LNCaP clone FGC (cell line): Measurements from ENCODE around the gene CIART.
"Not testable (repeated sequence)": the region's sequence is repeated elsewhere in the genome, so short reads cannot be mapped to it uniquely, and the experiment has no call there.

Experiments used
- DNase-seq: peaks from one replicate; pipeline ENCODE4 v3.0.0-alpha.2; 2011; ENCODE audit warnings: low read depth
- H3K4me3 ChIP-seq: 2 replicates; pipeline ENCODE4 v1.5.1; 2011; ENCODE audit warnings: mild to moderate bottlenecking, low read depth, low read length, control low read depth
- TF ChIP-seq, protein P1 (sequence below): IDR thresholded peaks from 2 replicates; pipeline ENCODE4 v1.5.1; 2012; ENCODE audit warnings: mild to moderate bottlenecking; ENCODE audit not compliant: control insufficient read depth, insufficient read depth; ENCODE audit errors: extremely low read depth

The CIART gene

GRCh38 chr1:150235852-150236613 is 46.3 kb upstream of the CIART start, which contains the start of gene ANP32E:
Gene ANP32E (minus strand): TSS chr1:150236112. CDS start chr1:150235786, 326 bp downstream.
- TF ChIP-seq, protein P1, sequence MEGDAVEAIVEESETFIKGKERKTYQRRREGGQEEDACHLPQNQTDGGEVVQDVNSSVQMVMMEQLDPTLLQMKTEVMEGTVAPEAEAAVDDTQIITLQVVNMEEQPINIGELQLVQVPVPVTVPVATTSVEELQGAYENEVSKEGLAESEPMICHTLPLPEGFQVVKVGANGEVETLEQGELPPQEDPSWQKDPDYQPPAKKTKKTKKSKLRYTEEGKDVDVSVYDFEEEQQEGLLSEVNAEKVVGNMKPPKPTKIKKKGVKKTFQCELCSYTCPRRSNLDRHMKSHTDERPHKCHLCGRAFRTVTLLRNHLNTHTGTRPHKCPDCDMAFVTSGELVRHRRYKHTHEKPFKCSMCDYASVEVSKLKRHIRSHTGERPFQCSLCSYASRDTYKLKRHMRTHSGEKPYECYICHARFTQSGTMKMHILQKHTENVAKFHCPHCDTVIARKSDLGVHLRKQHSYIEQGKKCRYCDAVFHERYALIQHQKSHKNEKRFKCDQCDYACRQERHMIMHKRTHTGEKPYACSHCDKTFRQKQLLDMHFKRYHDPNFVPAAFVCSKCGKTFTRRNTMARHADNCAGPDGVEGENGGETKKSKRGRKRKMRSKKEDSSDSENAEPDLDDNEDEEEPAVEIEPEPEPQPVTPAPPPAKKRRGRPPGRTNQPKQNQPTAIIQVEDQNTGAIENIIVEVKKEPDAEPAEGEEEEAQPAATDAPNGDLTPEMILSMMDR = peak; percentile 42
- H3K4me3 ChIP-seq = peak within 1 kb of the TSS; percentile 77
- DNase-seq = peak; percentile 99

DNA sequence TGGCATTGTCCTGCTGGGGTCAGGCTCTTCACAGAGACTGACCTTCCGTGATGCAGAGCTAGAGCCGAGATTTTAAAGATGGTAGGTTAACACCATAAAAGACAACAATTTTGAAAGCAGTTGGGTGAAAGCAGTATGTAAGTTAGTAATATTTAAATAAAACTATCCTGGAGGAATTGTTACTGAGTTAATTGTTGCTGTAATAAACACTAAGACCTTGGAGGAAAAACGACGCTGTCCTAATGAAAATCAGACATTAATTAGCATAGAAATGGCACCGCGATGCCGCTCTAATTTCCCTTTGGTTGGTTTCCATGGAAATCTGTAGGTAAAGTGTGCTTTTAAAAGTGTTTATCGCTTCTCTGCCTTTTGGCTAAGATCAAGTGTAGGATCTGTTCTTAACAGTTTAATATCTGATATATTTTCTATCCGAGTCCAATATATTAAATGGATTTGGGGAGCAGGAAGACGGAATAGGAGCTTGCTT is 45.7 kb upstream of the CIART start:
- TF ChIP-seq, protein P1 = no peak
- H3K4me3 ChIP-seq = peak overlapping the region; percentile 77
- DNase-seq = no peak

DNA sequence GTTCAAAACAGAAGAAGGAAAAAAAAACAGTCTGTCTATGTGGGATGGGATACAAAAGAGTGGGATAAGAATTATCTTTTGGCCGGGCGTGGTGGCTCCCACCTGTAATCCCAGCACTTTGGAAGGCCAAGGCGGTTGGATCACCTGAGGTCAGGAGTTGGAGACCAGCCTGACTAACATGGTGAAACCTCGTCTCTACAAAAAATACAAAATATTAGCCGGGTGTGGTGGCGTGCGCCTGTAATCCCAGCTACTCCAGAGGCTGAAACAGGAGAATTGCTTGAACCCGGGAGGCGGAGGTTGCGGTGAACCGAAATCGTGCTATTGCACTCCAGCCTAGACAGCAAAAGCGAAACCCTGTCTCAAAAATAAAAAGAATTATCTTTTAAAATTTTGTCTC is 45.2 kb upstream of the CIART start:
- DNase-seq, H3K4me3 ChIP-seq: not testable (repeated sequence)

DNA sequence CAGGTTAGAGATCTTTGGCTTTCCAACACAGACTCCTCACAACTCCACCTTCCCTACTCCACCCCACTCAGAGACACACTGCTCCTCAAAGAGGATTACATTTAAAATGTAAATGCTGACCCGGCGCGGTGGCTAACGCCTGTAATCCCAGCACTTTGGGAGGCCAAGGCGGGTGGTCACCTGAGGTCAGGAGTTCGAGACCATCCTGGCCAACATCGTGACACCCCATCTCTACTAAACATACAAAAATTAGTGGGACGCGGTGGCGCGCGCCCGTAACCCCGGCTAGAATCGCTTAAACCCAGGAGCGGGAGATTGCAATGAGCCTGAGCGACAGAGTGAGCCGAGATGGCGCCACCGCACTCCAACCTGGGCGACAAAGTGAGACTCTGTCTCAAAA is 44.6 kb upstream of the CIART start:
- DNase-seq = no peak
- H3K4me3 ChIP-seq = no peak overlapping the region
- TF ChIP-seq, protein P1 = no peak

GRCh38 chr1:150243003-150243402 is 39.4 kb upstream of the CIART start:
- DNase-seq = no peak
- TF ChIP-seq, protein P1 = no peak
- H3K4me3 ChIP-seq = no peak overlapping the region

DNA sequence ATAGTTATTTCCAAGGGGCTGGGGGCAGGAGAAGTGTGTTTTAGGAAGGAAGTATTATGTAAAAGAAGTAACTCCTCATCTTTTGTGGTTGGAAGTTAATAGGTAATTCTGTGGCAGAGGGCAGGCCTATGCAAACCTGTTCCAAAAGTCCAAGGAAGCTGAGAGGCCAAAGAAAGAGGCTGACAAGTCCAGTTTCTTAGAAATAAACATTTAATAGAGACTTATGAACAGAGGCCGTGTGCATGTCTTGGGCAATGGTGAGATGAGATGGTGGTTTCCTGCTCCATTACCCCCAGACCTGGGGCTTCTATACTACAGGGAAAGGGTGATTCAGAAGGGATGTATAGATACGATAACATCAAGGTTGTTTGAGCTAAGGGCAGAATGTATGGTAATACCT is 32.4 kb upstream of the CIART start:
- TF ChIP-seq, protein P1 = no peak
- no peak for DNase-seq
- H3K4me3 ChIP-seq = no peak overlapping the region

DNA sequence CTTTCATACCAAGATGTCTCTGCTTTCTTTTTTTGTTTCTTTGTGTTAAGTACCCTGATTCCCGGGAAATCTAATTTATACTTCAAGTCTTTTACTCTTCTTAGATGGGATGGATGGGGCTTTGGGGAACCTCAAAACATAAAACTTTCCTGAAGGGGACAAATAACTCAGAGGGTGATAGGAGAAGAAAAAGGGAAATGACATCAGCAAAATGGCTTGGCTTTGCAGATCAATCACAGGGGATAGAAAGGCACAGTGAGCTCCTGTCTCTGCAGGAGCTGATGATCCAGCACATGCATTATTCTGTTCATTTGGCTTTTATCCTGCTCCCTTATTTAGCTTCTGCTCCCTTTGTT is 26.2 kb upstream of the CIART start:
- DNase-seq = no peak
- TF ChIP-seq, protein P1 = no peak
- H3K4me3 ChIP-seq = no peak overlapping the region
